CD4-positive, alpha-beta T cell treated with Interleukin-4 for 4 hours (primary cell): Measurements from ENCODE around the gene DNAH14.
"Not testable (repeated sequence)": the region's sequence is repeated elsewhere in the genome, so short reads cannot be mapped to it uniquely, and the experiment has no call there.

ENCODE experiments used
- DNase-seq: peaks from one replicate; pipeline ENCODE4 v3.0.0-alpha.2; 2020

DNAH14 gene

DNA sequence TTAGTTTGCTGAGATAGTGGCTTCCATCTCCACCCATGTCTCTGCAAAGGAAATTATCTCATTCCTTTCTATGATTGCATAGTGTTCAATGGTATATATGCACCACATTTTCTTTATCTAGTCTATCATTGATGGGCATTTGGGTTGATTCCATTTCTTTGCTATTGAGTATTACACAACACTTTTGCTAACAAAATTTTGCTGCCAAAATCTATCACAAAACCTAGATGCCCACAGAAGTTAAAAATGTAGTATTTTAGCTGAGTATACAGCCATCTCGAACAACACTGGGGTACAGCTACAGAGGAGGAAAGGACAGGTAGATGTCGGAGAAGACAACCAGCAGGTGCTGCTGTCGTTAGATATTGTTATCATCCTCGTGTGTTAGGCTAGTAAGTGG, 430.6 kb downstream of the DNAH14 start:
- DNase-seq: no peak

DNA sequence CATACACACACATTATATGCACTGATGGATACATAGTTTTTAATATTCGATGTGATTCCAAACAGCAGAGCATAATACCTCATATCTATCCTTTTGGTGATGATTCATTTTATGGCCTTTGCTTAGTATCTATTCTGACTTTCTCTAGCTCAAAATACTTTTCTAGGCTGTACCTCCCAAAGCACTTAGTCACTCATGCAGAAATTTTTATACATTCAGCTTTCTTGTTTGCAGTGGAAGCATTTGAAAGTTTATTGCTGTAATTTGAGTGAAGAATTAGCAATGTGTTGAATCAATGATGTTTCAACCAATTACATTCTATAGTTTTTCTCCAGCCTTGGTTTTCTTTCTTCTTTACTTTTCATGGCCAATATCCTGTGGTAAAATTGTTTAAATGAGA, 431.7 kb downstream of the DNAH14 start:
- DNase-seq: no peak

DNA sequence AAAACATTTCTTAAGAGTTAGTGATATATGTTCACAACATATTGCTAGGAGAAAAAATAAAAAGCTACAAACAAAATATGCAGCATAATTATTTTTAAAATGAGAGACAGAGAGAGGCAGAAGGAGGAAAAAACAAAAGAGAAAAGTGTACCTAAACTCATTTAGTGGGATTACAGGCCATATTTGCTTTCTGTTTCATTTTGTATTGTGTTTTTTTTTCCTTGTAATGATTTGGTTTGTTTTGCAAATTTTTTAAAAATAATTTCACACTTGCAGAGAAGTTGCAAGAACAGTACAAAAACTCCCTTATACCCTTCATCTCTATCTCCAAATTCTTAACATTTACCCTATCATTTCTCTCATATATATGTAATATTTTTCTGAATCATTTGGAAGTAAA, 433.3 kb downstream of the DNAH14 start:
- DNase-seq: no peak

DNA sequence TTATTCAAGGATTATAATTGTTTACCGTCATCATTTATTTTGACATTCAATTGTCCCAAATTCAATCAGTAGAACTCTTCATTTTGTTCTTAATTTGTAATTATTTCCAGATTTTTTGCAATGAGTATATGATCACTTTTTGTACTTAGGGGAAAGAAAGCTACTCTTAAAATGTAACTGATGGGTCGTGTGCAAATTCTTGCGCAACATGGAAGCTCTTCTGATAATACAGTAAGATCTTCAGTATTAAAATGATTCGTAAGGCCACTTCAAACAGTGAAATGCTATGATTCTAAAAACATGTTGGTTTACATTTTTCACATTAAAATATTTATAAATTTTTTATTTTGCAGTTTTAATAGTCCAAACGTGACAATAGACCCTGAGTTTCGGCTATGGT, 435.0 kb downstream of the DNAH14 start:
- no peak for DNase-seq

DNA sequence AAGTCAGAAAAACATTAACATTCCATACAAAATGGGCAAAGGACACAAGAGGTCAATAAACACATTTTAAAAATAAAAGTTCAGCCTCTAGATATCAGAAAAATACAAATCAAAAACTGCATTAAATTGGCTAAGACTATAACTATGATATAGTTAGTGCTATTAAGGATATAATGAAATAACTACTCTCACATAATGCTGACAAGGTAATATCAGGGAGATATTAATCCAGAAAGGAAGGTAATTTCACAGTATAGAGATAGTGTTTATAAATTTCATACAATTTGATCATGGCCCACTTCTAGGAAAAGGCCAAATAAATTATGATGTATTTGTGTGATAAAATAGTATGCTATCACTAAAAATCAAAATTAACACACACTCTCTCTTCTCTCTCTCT, 436.5 kb downstream of the DNAH14 start:
- no peak for DNase-seq

DNA sequence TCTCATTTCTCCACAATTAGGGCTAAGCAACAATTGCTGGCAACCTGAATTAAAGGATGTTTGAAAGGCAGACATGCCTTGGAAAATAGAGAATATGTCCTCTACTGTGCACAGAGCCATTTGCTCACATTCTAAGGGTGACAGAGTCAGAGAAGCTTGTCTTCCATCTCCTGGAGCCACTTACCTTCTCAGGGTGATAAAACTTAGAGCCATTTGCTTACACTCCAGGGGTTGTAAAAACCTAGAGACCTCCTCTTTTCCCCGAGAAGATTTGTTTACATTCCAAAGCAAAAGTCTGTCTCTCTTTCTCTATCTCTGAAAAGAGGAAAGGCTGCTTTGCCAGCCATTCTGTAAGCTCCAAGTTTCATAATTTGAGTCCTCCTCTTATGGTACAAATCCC, 437.1 kb downstream of the DNAH14 start:
- DNase-seq: no peak

DNA sequence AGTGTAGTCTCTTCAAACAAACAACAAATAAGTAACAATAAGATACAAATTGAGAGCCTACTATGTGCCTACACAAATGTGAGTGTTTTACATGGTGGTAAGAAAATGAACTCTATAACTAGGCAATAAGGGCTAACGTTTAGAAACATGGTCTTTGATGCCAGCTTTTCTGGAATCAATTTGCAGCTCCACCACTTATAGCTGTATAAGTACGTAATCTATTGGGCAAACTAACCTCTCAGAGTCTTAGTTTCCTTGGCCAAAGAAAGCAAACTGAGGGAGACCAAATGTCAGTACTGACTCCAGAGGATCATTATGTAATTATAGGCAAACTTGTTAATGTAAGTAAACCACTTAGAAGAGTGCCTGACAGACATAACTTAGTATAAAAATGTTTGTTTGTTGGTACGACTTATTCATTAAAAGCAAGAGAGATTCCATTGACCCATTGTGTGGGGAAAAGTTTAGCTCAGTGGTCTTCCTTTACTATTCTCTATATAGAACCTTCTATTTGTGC, 438.6 kb downstream of the DNAH14 start:
- DNase-seq: no peak

DNA sequence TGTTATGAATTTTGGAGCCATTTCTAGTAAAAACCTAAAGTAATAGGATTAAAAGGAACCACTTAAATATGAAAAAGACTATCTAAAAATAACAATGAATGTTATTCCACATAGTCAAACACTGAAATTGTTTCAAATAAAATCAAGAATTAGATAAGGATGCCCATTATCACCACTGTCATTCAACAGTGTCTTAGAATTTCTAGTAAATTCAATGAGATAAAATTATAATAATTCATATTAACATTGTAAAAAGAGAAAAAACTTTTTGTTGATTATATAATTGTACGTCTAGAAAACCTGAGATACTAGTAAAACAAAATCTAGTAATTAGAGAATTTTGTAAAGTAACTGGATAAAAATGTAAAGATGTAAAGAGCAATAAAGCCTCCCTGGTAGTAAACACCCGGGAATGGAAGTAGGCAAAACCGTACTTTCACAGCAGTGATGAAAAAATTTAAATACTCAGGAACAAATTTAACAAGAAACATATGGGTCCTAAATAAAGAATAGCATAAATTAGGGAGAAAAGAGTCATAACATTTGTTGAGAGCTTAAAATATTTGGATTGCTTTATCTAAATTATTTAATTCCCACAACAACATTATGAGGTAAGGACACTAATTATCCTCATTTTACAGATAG, 442.0 kb downstream of the DNAH14 start:
- no peak for DNase-seq

DNA sequence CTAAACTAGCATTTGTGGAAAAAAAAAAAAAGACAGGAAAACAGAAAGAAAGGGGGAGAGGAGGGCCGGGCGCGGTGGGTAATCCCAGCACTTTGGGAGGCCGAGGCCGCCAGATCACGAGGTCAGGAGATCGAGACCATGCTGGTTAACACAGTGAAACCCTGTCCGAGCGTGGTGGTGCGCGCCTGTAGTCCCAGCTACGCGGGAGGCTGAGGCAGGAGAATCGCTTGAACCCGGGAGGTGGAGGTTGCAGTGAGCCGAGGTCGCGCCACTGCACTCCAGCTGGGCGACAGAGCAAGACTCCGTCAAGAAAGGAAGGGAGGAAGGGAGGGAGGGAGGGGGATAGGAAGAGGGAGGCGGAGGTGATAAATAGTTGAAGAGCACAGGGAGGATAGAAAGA, 443.7 kb downstream of the DNAH14 start:
- DNase-seq: no peak

DNA sequence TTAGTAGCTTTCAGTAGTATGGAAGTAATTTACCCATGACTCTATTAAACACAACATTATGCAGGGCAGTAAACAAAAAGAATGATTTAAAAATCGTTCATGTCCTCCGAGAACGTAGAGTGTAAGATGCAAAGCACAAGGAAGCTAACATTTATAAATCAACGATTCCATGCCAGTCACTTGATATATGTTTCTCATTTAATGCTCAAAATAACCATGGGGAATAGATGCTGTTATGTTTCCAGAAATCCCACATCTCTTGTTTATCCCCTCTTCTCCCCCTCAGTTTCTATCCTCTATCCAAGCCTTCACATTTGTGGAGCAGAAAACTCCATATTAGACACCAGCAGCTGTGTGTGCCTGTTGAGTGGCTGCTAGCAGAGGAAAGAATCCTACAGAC, 445.5 kb downstream of the DNAH14 start:
- no peak for DNase-seq

DNA sequence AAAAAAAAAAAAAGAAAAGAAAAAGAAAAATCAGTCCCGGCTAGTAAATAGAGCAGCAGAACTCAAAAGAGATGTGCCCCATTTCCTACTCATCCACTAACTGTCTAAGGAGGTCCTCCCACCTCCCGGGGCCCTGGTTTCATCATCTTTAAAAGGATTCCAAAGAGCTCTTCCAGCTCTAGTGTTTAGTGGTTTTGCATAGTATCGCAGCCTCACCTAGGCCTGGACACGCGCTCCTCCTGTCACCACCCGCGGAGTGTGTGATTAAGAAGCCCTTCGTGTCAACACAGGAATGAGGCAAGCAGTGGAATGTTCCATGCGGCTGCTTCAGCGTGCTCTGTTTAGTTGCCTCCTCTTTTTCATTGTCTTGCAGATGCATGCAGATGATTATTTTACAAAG, 449.4 kb downstream of the DNAH14 start:
- DNase-seq: no peak

DNA sequence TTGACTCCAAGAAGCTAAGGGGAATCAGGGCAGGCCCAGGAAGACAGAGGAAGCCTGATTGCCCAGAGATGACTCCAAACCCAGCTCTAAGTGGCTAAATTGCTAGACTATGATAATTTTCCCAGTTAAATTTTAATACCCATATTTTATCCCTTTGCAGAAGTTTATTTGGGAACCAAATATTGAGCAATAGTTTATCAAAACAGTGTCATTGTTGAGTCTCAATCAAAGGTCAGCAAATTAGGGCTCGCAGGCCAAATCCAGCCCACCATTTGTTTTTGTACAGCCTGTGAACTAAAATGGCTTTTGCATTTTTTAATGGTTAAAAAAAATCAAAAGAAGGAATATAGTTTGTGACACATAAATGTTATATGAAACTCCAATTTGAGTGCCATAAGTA, 451.2 kb downstream of the DNAH14 start:
- no peak for DNase-seq

DNA sequence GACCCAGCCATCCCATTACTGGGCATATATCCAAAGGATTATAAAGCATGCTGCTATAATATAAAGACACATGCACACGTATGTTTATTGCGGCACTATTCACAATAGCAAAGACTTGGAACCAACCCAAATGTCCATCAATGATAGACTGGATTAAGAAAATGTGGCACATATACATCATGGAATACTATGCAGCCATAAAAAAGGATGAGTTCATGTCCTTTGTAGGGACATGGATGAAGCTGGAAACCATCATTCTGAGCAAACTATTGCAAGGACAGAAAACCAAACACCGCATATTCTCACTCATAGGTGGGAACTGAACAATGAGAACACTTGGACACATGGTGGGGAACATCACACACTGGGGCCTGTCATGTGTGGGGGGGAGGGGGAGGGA, 457.4 kb downstream of the DNAH14 start:
- DNase-seq: not testable (repeated sequence)

DNA sequence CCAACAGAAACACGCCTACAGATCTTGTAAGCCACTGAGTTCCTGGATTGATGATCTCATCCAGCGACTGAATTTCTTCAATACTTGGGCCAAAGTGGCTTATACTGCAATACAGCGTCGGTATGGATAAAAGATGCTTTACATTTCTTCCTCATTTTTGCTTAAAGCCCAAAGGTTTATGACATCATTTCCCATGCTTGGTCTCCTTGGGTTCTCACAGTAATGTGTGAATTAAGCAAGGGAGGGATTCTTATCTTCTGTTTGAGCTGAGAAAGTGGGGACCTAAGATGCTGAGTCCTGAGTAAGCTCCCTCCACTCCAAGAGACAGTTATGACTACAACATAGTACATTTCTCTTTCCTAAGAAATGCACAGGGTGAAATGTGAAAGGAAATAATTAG, 458.9 kb downstream of the DNAH14 start:
- DNase-seq: no peak

DNA sequence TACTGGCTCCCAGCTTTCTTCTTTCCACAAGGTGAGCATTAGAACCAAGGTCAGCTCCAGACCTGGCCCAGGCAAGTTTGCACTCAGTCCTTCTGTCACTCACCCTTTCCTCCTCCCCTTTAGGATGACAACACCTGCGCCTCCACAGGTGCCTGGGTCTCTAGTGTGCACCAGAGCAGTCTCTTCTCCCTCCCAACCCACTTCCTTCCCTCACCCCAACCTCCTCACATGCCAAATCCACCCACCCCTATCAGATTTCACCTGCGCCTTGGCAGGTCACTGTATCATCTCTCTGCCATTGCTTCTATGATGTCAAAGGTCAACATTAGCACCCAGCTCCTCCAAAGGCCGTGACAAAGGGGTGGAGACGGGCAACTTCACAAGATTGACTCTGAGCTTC, 460.4 kb downstream of the DNAH14 start:
- no peak for DNase-seq

DNA sequence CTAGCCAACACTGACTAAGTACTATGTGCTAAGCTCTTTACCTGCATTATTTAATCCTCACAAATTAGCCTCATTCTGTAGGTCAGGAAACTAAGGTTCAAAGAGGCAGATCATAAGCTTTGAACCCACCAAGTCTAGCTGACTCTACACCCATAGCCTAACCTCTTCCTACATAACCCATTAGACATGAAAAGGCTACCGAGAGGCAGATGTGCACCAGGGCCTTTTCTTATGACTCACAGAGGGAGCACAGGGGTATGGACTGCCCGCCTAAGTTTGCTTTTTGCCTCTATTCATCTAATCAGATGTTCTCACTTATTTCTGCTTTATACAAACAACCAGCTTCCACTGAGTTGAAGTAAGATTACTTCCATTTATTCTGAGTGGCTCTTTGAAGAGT, 466.9 kb downstream of the DNAH14 start:
- DNase-seq: no peak

DNA sequence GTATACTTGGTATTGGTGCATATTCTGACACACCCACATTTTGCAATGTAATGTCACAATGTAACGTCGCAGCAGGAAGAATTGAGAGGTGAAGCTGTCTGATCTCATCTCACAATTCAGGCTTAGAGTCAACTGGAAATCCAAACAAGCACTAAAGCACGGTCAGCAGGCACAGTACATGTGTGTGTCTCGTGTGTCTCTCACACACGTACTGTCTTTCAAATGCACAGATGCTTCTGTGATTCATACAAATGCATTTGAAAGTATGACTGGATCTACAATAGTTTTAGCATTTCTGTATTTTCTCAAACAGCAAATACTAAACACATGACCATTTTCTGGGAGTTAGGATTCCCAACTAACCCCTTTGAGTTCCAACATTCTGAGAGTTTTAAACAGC, 471.5 kb downstream of the DNAH14 start:
- no peak for DNase-seq

DNA sequence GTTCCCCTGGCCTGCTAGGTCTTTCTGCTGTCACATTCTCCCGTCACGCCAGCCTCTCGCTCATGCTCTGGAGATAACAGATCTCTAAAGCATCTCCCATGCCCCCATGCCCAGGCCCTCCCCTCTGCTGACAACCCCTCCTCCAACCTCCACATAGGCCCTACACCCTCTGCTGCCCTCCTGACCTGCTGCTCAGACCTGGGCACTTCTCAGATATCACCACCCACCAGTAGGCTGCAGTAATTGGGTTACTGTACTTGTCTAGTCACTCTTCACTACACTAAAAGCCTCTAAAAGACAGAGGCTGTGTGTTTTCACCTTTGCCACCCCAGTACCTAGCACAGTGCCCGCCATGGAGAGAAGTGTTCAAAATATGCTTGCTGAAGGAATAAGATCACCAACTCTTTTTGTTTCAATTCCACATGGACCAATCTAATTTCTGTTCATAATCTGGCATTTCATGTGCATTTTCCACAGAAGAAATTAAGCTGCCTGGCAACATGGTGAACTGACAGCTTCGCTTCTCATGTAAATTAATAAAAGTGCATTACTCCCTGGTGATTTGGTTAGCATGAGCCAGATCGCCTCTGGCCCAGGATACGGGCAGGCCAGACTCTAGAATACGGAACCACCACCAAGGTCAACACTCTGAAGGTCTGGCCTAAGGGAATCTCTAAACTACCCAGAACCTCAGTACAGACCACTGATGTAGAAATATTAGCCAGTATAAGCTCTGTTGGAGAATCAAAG, 477.7 kb downstream of the DNAH14 start:
- no peak for DNase-seq

DNA sequence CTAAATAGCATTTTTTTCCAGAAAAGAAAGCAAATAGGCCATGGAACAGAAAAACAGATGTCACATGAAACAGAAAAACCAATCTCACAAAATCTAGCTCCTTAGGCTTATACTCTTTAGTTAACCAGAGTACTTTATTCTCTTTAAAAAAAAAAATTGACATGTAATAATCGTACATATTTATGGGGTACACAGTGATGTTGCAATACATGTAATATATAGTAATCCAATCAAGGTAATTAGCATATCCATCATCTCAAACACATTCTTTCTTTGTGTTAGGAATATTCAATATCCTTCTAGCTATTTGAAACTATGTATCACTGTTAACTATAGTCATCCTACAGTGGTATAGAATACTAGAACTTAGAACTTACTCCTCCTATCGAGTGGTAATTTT, 478.3 kb downstream of the DNAH14 start:
- DNase-seq: no peak

DNA sequence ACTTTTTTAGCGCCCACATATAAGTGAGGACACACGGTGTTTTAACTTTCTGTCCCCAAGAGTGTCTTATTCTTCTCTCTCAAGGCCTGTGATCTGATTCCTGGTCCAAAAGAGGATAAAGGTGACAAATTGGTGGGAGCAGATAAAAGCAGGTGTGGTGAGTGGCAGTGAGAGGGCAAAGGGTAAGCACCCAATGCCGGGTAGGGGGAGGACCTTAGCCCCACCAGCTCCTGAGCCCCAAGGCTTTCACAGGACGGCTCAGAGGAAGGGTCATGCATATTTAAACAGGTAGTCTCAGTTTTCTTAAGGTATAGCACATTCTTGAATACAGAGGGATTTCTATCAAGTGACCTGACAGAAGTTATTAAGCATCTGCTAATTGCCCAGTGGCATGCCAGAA, 478.8 kb downstream of the DNAH14 start:
- DNase-seq: no peak

DNA sequence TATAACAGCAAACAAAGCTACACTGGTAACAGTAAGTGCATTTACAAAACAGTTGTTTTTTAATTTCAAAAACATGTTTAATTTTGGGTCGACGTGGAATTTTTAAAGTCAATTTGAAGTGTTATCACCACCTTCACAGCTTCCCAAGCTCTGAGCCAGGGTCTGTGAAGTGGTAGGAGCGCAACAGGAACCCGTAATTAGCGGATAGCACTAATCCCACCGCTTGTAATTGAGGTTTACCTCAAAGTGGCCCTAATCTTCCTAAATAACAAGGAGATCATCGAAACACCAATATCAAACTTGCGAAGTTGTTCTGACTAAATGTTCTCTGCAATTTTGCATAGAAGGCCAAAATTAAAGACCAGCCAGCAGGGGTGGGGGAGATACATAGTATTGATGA, 479.6 kb downstream of the DNAH14 start:
- no peak for DNase-seq

DNA sequence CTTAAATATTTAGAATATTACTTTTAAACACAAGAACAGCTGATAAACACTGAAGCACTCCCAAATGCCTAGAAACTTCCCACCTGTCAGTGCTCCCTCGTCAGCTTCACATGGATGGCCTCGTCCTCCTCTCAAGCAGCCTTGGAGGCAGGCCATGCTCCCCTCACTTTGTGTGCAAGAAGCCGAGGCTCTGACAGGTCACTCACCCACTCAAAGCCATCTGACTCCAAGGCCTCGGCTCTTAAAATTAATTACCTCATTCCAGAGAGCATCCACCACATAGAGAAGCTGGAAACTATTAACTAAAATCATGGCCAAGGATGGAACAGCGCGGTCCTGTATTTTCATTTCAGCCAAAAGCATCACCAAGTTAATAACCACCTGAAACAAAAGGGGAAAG, 480.6 kb downstream of the DNAH14 start:
- no peak for DNase-seq

DNA sequence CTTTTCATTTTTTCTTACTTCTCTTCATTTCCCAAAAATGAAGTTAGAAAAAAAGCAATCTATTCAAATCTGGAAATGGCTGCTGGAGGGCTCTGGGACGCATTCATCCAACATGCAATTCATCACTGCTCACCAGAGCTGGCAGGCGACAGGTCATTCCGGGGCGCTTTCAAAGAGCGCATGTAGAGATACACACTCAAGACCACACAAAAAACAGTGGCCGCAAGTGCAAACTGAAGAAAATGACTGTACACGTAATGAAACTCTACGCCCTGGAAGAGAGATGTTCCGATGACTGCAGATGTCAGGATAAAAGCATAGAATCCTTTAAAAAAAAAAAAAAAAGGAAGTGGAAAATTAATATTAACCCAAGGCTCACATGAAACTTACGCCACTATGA, 482.8 kb downstream of the DNAH14 start:
- DNase-seq: no peak

DNA sequence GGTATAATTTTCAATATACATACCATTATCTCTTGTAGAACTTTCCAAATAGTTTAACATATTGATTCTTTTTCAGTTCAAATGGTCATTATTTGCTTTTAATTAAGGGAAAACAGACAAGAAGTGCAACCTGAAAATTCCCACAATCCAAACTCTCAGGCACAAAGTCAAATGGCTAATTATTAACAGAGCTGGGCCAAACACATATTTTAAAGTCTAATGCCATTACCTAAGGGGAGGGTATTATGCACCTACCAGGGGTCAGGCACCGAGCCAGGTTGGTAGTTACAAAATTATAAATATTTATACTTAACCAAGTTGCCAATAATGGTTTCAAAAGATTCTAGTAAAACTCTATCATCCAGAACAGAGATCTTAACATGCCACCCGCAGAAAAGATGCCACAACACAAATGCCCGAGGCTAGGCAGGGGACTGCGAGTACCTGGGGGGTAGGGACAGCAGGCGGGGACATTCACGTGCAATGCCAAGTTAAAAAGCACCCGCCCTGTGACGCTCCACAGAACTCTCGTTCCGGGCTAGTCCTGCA, 483.4 kb downstream of the DNAH14 start:
- no peak for DNase-seq
